Activated T-cell treated with anti-CD3 and anti-CD28 coated beads, Interleukin-2, amount 50 U/mL, for 4 hours (primary cell): ENCODE results near the gene HTRA2. TPM values are rescaled to one million over a fixed set of nuclear protein-coding genes. Genes with fewer than 3 reads are reported as not detected.

ENCODE experiments used
- total RNA-seq, 3 donors: library from RNA; stranded (reverse); gene quantifications; one replicate each; pipeline ENCODE4 v1.2.1, GENCODE V29; 2021

The HTRA2 gene
- total RNA-seq, 3 donors from 2014 or later: 46.2 to 54.6 (median 50.5) TPM

Other genes starting within 250 kb of the HTRA2 start
- 1 to 10 TPM; 1.3 to 1.5 (median 1.4) TPM for gene SLC4A5, start 186.5 kb upstream of the HTRA2 start, total RNA-seq
- 10 to 100 TPM; 94.4 to 97.7 (median 97.6) TPM for gene DCTN1, start 149.6 kb upstream of the HTRA2 start, total RNA-seq
- gene C2orf81, start 108.3 kb upstream of the HTRA2 start, total RNA-seq: 1 to 10 TPM; 1.3 to 1.4 (median 1.4) TPM
- gene WDR54, start 108.2 kb upstream of the HTRA2 start, total RNA-seq: 10 to 100 TPM; 29.1 to 32.1 (median 31.3) TPM
- gene RTKN, start 88.0 kb upstream of the HTRA2 start, total RNA-seq: 1 to 10 TPM in 1 of 3 donors, under 1 TPM in 2; 0.47 to 1.0 (median 0.71) TPM
- 10 to 100 TPM; 49.3 to 72.6 (median 55.8) TPM for gene INO80B, start 74.8 kb upstream of the HTRA2 start, total RNA-seq
- 10 to 100 TPM; 19.3 to 21.5 (median 19.4) TPM for gene WBP1, start 71.5 kb upstream of the HTRA2 start, total RNA-seq
- 100 to 1,000 TPM in 2 of 3 donors, 10 to 100 TPM in 1; 98.7 to 107 (median 103) TPM for gene MOGS, start 64.6 kb upstream of the HTRA2 start, total RNA-seq
- gene MRPL53, start 57.3 kb upstream of the HTRA2 start, total RNA-seq: 100 to 1,000 TPM; 105 to 106 (median 106) TPM
- 10 to 100 TPM; 13.7 to 17.3 (median 13.9) TPM for gene CCDC142, start 46.9 kb upstream of the HTRA2 start, total RNA-seq
- gene TTC31, start 46.9 kb upstream of the HTRA2 start, total RNA-seq: 10 to 100 TPM; 22.4 to 23.8 (median 23.4) TPM
- under 1 TPM in 2 of 3 donors, not detected in 1; 0.22 to 0.24 TPM for gene LBX2, start 30.3 kb upstream of the HTRA2 start, total RNA-seq
- gene PCGF1, start 22.2 kb upstream of the HTRA2 start, total RNA-seq: 10 to 100 TPM; 21.7 to 32.4 (median 28.8) TPM
- gene TLX2, start 15.5 kb upstream of the HTRA2 start, total RNA-seq: not detected
- gene DQX1, start 3.7 kb upstream of the HTRA2 start, total RNA-seq: under 1 TPM; 0.28 to 0.34 (median 0.30) TPM
- 100 to 1,000 TPM; 200 to 204 (median 203) TPM for gene AUP1, start 227 bp upstream of the HTRA2 start, total RNA-seq
- gene LOXL3, start 24.0 kb downstream of the HTRA2 start, total RNA-seq: 1 to 10 TPM in 1 of 3 donors, under 1 TPM in 2; 0.49 to 1.0 (median 0.99) TPM
- gene DOK1, start 24.8 kb downstream of the HTRA2 start, total RNA-seq: 10 to 100 TPM; 24.1 to 27.9 (median 25.9) TPM
- not detected for gene M1AP, start 118.4 kb downstream of the HTRA2 start, total RNA-seq
- gene SEMA4F, start 124.3 kb downstream of the HTRA2 start, total RNA-seq: 1 to 10 TPM; 5.3 to 6.4 (median 5.4) TPM